ENCODE results near the gene CERS6. TPM values are rescaled to one million over a fixed set of nuclear protein-coding genes. Genes with fewer than 3 reads are reported as not detected.
A peak's percentile ranks its signal among the peaks of the same experiment; 100 is the strongest.

CERS6 gene
- total RNA-seq, 1 donor = 23.9 TPM

GRCh38 chr2:168478206-168478605, 22.1 kb downstream of the CERS6 start:
- TF ChIP-seq, protein P1, sequence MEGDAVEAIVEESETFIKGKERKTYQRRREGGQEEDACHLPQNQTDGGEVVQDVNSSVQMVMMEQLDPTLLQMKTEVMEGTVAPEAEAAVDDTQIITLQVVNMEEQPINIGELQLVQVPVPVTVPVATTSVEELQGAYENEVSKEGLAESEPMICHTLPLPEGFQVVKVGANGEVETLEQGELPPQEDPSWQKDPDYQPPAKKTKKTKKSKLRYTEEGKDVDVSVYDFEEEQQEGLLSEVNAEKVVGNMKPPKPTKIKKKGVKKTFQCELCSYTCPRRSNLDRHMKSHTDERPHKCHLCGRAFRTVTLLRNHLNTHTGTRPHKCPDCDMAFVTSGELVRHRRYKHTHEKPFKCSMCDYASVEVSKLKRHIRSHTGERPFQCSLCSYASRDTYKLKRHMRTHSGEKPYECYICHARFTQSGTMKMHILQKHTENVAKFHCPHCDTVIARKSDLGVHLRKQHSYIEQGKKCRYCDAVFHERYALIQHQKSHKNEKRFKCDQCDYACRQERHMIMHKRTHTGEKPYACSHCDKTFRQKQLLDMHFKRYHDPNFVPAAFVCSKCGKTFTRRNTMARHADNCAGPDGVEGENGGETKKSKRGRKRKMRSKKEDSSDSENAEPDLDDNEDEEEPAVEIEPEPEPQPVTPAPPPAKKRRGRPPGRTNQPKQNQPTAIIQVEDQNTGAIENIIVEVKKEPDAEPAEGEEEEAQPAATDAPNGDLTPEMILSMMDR (IDR thresholded peaks at IDR 0.05; ENCODE audit: extremely low read depth, low read depth, low read length) = no peak
- no peaks in the 10 kb centered on the region for H3K27me3 ChIP-seq (ENCODE audit: insufficient read depth, low read length)
- no peak for DNase-seq (ENCODE audit: insufficient read length, low spot score, missing footprints)
- H4K20me1 ChIP-seq (ENCODE audit: insufficient read depth, low read length) = peaks cover 5% of the 10 kb centered on the region
- no peaks in the 10 kb centered on the region for H3K9me3 ChIP-seq (ENCODE audit: low read depth, low read length)
- no peaks in the 10 kb centered on the region for H3K4me1 ChIP-seq (ENCODE audit: insufficient read depth, low read length)
- H3K36me3 ChIP-seq (ENCODE audit: insufficient read depth, low read length) = no peaks in the 10 kb centered on the region
- H3K79me2 ChIP-seq (ENCODE audit: insufficient read depth, low read length) = peaks cover 22% of the 10 kb centered on the region
- no peak overlapping the region for H3K27ac ChIP-seq (ENCODE audit: low read depth, low read length)
- no peak overlapping the region for H3K4me3 ChIP-seq (ENCODE audit: insufficient read depth, low read length)
- H2AFZ ChIP-seq (ENCODE audit: low read length) = no peak overlapping the region
- H3K4me2 ChIP-seq (ENCODE audit: insufficient read depth, low read length) = no peak overlapping the region

- Histone ChIP-seq H3K4me2 (ENCODE audit: insufficient read depth, low read length) (no peak overlapping the region), H3K4me3 (ENCODE audit: insufficient read depth, low read length) (no peak overlapping the region), H4K20me1 (ENCODE audit: insufficient read depth, low read length) (peaks cover 8% of the 10 kb centered on the region), H3K36me3 (ENCODE audit: insufficient read depth, low read length) (no peaks in the 10 kb centered on the region), H3K9me3 (ENCODE audit: low read depth, low read length) (no peaks in the 10 kb centered on the region), H3K79me2 (ENCODE audit: insufficient read depth, low read length) (peaks cover 20% of the 10 kb centered on the region), H3K4me1 (ENCODE audit: insufficient read depth, low read length) (no peaks in the 10 kb centered on the region), H2AFZ (ENCODE audit: low read length) (no peak overlapping the region), H3K27me3 (ENCODE audit: insufficient read depth, low read length) (no peaks in the 10 kb centered on the region), H3K27ac (ENCODE audit: low read depth, low read length) (no peak overlapping the region)
- TF ChIP-seq, protein P1 (IDR thresholded peaks at IDR 0.05; ENCODE audit: extremely low read depth, low read depth, low read length) = no peak
- DNase-seq (ENCODE audit: insufficient read length, low spot score, missing footprints) = peak; percentile 71
Observed at GRCh38 chr2:168480356-168480755, 24.3 kb downstream of the CERS6 start.

GRCh38 chr2:168480825-168481585, 24.9 kb downstream of the CERS6 start:
- no peaks in the 10 kb centered on the region for H3K36me3 ChIP-seq (ENCODE audit: insufficient read depth, low read length)
- no peak for DNase-seq (ENCODE audit: insufficient read length, low spot score, missing footprints)
- no peak overlapping the region for H3K4me2 ChIP-seq (ENCODE audit: insufficient read depth, low read length)
- H4K20me1 ChIP-seq (ENCODE audit: insufficient read depth, low read length) = peaks cover 8% of the 10 kb centered on the region
- no peak overlapping the region for H3K4me3 ChIP-seq (ENCODE audit: insufficient read depth, low read length)
- H3K9me3 ChIP-seq (ENCODE audit: low read depth, low read length) = no peaks in the 10 kb centered on the region
- no peaks in the 10 kb centered on the region for H3K4me1 ChIP-seq (ENCODE audit: insufficient read depth, low read length)
- no peak overlapping the region for H3K27ac ChIP-seq (ENCODE audit: low read depth, low read length)
- H2AFZ ChIP-seq (ENCODE audit: low read length) = no peak overlapping the region
- H3K79me2 ChIP-seq (ENCODE audit: insufficient read depth, low read length) = peaks cover 26% of the 10 kb centered on the region
- TF ChIP-seq, protein P1 (IDR thresholded peaks at IDR 0.05; ENCODE audit: extremely low read depth, low read depth, low read length) = no peak
- no peaks in the 10 kb centered on the region for H3K27me3 ChIP-seq (ENCODE audit: insufficient read depth, low read length)

DNA sequence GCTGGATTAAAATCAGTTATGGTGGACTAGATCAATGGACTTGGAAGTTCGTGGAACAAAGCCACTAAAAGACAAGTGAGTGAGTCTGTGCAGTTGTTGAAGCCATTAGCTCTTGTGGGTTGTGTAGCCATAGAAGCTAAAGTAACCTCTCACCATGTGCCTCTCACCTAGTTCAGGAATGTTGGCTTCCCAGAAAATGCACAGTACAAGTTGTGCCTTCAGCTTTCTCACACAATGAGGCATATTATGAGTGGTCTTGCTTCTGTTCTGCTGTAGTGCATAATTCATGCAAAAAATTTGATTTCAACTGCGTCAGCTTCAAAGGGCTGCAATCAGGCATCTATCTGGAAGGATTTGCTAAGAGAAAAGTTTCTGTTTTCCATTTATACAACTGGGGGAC, 26.2 kb downstream of the CERS6 start:
- Histone ChIP-seq H3K27ac (ENCODE audit: low read depth, low read length) (no peak overlapping the region), H3K79me2 (ENCODE audit: insufficient read depth, low read length) (peaks cover 24% of the 10 kb centered on the region), H4K20me1 (ENCODE audit: insufficient read depth, low read length) (peaks cover 8% of the 10 kb centered on the region), H3K27me3 (ENCODE audit: insufficient read depth, low read length) (no peaks in the 10 kb centered on the region), H2AFZ (ENCODE audit: low read length) (no peak overlapping the region), H3K4me1 (ENCODE audit: insufficient read depth, low read length) (no peaks in the 10 kb centered on the region), H3K4me3 (ENCODE audit: insufficient read depth, low read length) (no peak overlapping the region), H3K4me2 (ENCODE audit: insufficient read depth, low read length) (no peak overlapping the region), H3K36me3 (ENCODE audit: insufficient read depth, low read length) (no peaks in the 10 kb centered on the region), H3K9me3 (ENCODE audit: low read depth, low read length) (no peaks in the 10 kb centered on the region)
- TF ChIP-seq, protein P1 (IDR thresholded peaks at IDR 0.05; ENCODE audit: extremely low read depth, low read depth, low read length) = no peak
- DNase-seq (ENCODE audit: insufficient read length, low spot score, missing footprints) = no peak

Measured in osteoblast (primary cell).